Gastrocnemius medialis (tissue), 4 donors: ENCODE results near the gene ECSCR. TPM values are rescaled to one million over a fixed set of nuclear protein-coding genes. Genes with fewer than 3 reads are reported as not detected.

ENCODE experiments used
- ATAC-seq, 2 donors: fragments of 150-250 bp; one replicate each; pipeline ENCODE4 v1.9.1; 2016
- DNase-seq, 2 donors: peaks; one replicate each; pipeline ENCODE4 v3.0.0-alpha.2; 2019
- H3K27ac ChIP-seq, 4 donors: fragments of 200-600 bp; sonication (generic); 1 replicate in 1 of 4; 2 replicates in 3 of 4; pipeline ENCODE4 v1.5.1; 2016 to 2018; ENCODE audit warnings: mild to moderate bottlenecking in 2 of 4, moderate library complexity in 1 of 4
- H3K27me3 ChIP-seq, 3 donors: fragments of 200-600 bp; sonication (generic) in 2 of 3; 1 replicate in 1 of 3; 2 replicates in 2 of 3; pipeline versions ENCODE4 v1.5.1 to v1.6.0; 2016 to 2019; ENCODE audit warnings: mild to moderate bottlenecking in 1 of 3, moderate library complexity in 1 of 3
- H3K36me3 ChIP-seq, 2 donors: fragments of 200-600 bp; sonication (generic) in 1 of 2; one replicate each; pipeline ENCODE4 v1.5.1; 2017 to 2018
- H3K4me1 ChIP-seq, 2 donors: fragments of 200-600 bp; sonication (generic) in 1 of 2; one replicate each; pipeline ENCODE4 v1.5.1; 2016 to 2017; ENCODE audit warnings: mild to moderate bottlenecking in 2 of 2
- H3K4me3 ChIP-seq, 4 donors: fragments of 200-600 bp; sonication (generic) in 3 of 4; 1 replicate in 1 of 4; 2 replicates in 3 of 4; pipeline ENCODE4 v1.5.1; 2016 to 2019; ENCODE audit warnings: mild to moderate bottlenecking in 2 of 4
- H3K9me3 ChIP-seq, 3 donors: fragments of 200-600 bp; sonication (generic) in 2 of 3; 1 replicate in 1 of 3; 2 replicates in 2 of 3; pipeline ENCODE4 v1.5.1; 2016 to 2019
- POLR2A ChIP-seq, 2 donors: fragments of 450-650 bp; IDR thresholded peaks; one replicate each; pipeline ENCODE4 v1.6.1; 2017; ENCODE audit warnings: antibody characterized with exemption in 2 of 2, mild to moderate bottlenecking in 2 of 2, moderate library complexity in 2 of 2
- in situ Hi-C, 4 donors: fragments of 200-750 bp; cut with MboI; loops; one replicate each; pipeline versions ENCODE4 v1.15.0 to v1.8.0; 2017; ENCODE audit warnings: low sequenced_read_pairs in 4 of 4
- intact Hi-C: fragments of 100-400 bp; cut with DNase I; formaldehyde crosslinking; loops from one replicate; pipeline ENCODE4 v1.15.1; 2023; ENCODE audit warnings: low total_unique reads
- total RNA-seq, 4 donors: library from RNA; depleted of rRNA; stranded (reverse); fragments of >200 nt; gene quantifications; one replicate each; pipeline versions ENCODE4 v1.1.0 to v1.2.3, GENCODE V29; 2016
- TF ChIP-seq, protein P1 (sequence below), 5 experiments: fragments of 450-650 bp in 3 of 5; fragments of 200-600 bp in 2 of 5; sonication (generic) in 2 of 5; IDR thresholded peaks in 4 of 5; conservative IDR thresholded peaks in 1 of 5; 1 replicate in 4 of 5; 2 replicates in 1 of 5; pipeline ENCODE4 v1.5.1; 2016 to 2019; ENCODE audit warnings: antibody characterized with exemption in 5 of 5, mild to moderate bottlenecking in 3 of 5, moderate library complexity in 3 of 5

Gene ECSCR
- total RNA-seq, 4 donors from 2014 or later = 5.4 to 8.9 (median 6.9) TPM

DNA sequence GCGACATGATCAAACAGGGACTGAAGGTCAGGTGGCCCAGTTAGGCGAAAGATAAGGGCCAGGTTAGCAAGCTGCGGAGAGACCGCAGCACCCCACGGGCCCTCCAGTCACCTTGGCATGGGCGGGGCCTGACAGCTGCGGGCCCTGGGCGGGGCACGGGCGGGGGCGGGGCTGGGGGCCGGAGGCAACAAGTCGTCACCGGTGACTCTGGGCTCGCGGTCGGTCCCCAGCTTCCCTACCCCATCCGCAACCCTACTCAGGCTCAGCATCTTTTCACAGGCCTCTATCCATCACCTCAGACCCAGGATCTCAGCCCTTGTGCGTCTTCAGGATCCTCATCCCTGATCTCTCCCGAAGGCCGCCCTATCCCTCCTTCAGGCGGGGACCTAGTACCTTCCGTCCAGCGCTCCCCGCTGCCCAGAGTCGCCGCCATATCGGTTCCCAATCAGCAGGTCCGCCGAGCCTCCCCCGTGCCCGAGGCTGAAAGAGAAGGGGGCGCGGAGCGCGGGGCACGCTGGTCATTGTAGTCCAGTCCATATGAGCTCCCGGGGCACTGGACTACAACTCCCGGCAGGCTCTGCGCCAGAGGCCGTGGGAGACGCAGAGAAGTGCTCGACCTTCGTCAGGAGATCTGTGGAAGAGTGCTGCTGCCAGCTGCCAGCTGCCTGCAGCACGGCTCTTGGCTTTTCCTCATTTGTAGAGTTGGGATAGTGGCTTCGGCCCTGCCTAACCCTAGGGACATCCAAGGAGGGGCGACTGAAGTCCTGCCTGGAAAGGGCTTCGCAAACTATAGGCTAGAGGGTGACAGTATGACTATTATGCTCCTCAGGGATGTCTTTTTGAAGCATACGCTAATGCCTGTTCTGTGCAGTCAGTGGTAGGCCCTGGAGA, 23.3 kb downstream of the ECSCR start, which contains the start of gene DNAJC18:
Gene DNAJC18, minus strand, starts transcription at position 513 of the 891 bp plus-strand sequence. Its CDS starts 80 bp downstream, at position 433.
- Histone ChIP-seq H3K9me3 (no peaks in the 10 kb centered on the region), H3K4me3 (peak within 1 kb of the TSS; percentile 90 to 97 (median 94)), H3K27ac (peak within 1 kb of the TSS; percentile 98 to 100 (median 99)), H3K27me3 (no peaks in the 10 kb centered on the region), H3K36me3 (peaks cover 0 to 9% of the 10 kb centered on the region in 2 donors), H3K4me1 (peaks cover 5 to 16% of the 10 kb centered on the region in 2 donors)
- peak; percentile 98 for ATAC-seq
- peak; percentile 94 for DNase-seq
- intact Hi-C loops = loop anchor here (5.0 kb wide), 2 partner anchors 78 to 123 kb away; partner anchors contain the start of gene UBE2D2
- peak; percentile 41 to 51 for TF ChIP-seq POLR2A (IDR thresholded peaks at IDR 0.05)
- TF ChIP-seq, protein P1, sequence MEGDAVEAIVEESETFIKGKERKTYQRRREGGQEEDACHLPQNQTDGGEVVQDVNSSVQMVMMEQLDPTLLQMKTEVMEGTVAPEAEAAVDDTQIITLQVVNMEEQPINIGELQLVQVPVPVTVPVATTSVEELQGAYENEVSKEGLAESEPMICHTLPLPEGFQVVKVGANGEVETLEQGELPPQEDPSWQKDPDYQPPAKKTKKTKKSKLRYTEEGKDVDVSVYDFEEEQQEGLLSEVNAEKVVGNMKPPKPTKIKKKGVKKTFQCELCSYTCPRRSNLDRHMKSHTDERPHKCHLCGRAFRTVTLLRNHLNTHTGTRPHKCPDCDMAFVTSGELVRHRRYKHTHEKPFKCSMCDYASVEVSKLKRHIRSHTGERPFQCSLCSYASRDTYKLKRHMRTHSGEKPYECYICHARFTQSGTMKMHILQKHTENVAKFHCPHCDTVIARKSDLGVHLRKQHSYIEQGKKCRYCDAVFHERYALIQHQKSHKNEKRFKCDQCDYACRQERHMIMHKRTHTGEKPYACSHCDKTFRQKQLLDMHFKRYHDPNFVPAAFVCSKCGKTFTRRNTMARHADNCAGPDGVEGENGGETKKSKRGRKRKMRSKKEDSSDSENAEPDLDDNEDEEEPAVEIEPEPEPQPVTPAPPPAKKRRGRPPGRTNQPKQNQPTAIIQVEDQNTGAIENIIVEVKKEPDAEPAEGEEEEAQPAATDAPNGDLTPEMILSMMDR (IDR thresholded peaks at IDR 0.05 in 4 of 5, conservative IDR thresholded peaks at IDR 0.05 in 1 of 5) = no peak
- in situ Hi-C loops = no loop called here

DNA sequence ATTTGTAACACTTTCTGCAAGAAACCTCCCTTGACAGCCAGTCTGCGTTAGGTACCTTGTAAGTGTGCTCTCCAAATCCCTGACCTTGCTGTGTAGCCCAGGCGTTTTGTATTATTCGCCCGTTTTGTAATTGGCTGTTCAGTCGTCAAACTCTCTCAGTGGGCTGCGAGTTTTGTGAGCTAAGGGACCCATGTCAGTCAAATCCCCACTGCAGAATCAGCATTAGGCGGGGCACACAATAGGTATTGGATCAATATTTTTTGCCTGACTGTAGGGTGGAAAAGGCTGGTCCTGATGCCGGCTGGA, 23.9 kb downstream of the ECSCR start:
- in situ Hi-C loops (no loop called here), intact Hi-C loops (loop anchor here (5.0 kb wide), 2 partner anchors 79 to 124 kb away; partner anchors contain the start of gene UBE2D2)
- Histone ChIP-seq H3K27ac (peak overlapping the region; percentile 98 to 100 (median 99)), H3K4me3 (peak overlapping the region; percentile 90 to 97 (median 94)), H3K27me3 (no peaks in the 10 kb centered on the region), H3K4me1 (peaks cover 5 to 16% of the 10 kb centered on the region in 2 donors), H3K9me3 (no peaks in the 10 kb centered on the region), H3K36me3 (peaks cover 0 to 15% of the 10 kb centered on the region in 2 donors)
- no peak for ATAC-seq
- no peak for DNase-seq
- no peak for TF ChIP-seq POLR2A (IDR thresholded peaks at IDR 0.05)
- TF ChIP-seq, protein P1 (IDR thresholded peaks at IDR 0.05 in 4 of 5, conservative IDR thresholded peaks at IDR 0.05 in 1 of 5) = no peak

DNA sequence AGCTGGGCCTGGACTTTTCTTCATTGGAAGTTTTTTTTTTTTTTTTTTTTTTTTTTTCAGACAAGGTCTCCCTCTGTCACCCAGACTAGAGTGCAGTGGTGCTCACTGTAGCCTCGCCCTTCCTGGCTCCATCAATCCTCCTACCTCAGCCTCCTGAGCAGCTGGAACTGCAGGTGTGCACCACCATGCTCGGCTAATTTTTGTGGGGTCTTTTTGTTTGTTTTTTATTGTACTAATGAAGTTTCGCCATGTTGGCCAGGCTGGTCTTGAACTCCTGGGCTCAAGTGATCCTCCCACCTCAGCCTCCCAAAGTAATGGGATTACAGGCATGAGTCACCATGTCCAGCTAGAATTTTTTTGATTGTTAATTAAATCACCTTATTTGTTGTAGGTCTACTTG, 26.9 kb downstream of the ECSCR start:
- Histone ChIP-seq H3K27ac (no peak overlapping the region), H3K4me3 (no peak overlapping the region), H3K9me3 (no peaks in the 10 kb centered on the region), H3K4me1 (peaks cover 5 to 16% of the 10 kb centered on the region in 2 donors), H3K36me3 (peaks cover 0 to 34% of the 10 kb centered on the region in 2 donors), H3K27me3 (no peaks in the 10 kb centered on the region)
- no peak for ATAC-seq
- TF ChIP-seq, protein P1 (IDR thresholded peaks at IDR 0.05 in 4 of 5, conservative IDR thresholded peaks at IDR 0.05 in 1 of 5) = no peak
- no peak for TF ChIP-seq POLR2A (IDR thresholded peaks at IDR 0.05)
- no peak for DNase-seq
- intact Hi-C loops = loop anchor here (5.0 kb wide), 2 partner anchors 82 to 127 kb away; partner anchors contain the start of gene UBE2D2
- in situ Hi-C loops = no loop called here

DNA sequence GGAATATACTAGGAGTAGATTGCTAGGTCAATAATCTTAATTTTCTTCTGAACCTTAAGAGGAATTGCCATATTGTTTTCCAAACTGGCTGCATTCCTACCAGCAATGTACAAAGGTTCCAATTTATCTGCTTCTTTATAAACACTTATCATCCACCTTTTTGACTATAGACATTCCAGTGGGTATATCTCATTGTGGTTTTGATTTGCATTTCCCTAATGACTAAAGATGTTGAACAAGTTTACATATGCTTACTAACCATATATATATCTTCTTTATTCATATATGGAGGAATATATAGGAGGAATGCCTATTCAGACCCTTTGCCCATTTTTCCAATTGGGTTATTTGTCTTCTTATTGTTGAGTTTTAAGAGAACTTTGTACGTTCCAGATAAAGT, 30.8 kb downstream of the ECSCR start:
- Histone ChIP-seq H3K4me3 (no peak overlapping the region), H3K36me3 (peaks cover 0 to 41% of the 10 kb centered on the region in 2 donors), H3K27ac (no peak overlapping the region), H3K9me3 (no peaks in the 10 kb centered on the region), H3K27me3 (no peaks in the 10 kb centered on the region), H3K4me1 (no peaks in the 10 kb centered on the region)
- in situ Hi-C loops (no loop called here), intact Hi-C loops (no loop called here)
- ATAC-seq = no peak
- TF ChIP-seq, protein P1 (IDR thresholded peaks at IDR 0.05 in 4 of 5, conservative IDR thresholded peaks at IDR 0.05 in 1 of 5) = no peak
- no peak for DNase-seq
